AG08396 (cell line): ENCODE data around the gene PC.
A peak's percentile ranks its signal among the peaks of the same experiment; 100 is the strongest.

Experiments used
- DNase-seq: peaks from one replicate; pipeline ENCODE4 v3.0.0; 2012; ENCODE audit warnings: low spot score, mixed read lengths

PC gene

GRCh38 chr11:66907751-66908630 lies 50.2 kb downstream of the PC start:
- no peak for DNase-seq

GRCh38 chr11:66906061-66906733 lies 52.0 kb downstream of the PC start:
- DNase-seq = no peak

- no peak for DNase-seq
These were observed 52.6 kb downstream of the PC start for GRCh38 chr11:66905631-66906030.

GRCh38 chr11:66904981-66905521 lies 53.1 kb downstream of the PC start:
- DNase-seq = no peak

- DNase-seq = no peak
These were observed 53.6 kb downstream of the PC start for GRCh38 chr11:66904561-66904960.

- DNase-seq = no peak
These were observed 54.1 kb downstream of the PC start for GRCh38 chr11:66904055-66904454.

GRCh38 chr11:66902486-66903177 lies 55.6 kb downstream of the PC start:
- no peak for DNase-seq

GRCh38 chr11:66901964-66902390 lies 56.2 kb downstream of the PC start:
- DNase-seq = no peak

- DNase-seq = no peak
These were observed 64.0 kb downstream of the PC start for GRCh38 chr11:66894141-66894540.

GRCh38 chr11:66892911-66893310 lies 65.3 kb downstream of the PC start:
- no peak for DNase-seq

- DNase-seq = peak; percentile 93
These were observed 66.1 kb downstream of the PC start for GRCh38 chr11:66891851-66892660.

GRCh38 chr11:66889960-66890359 lies 68.2 kb downstream of the PC start:
- DNase-seq = no peak

- DNase-seq = no peak
These were observed 69.9 kb downstream of the PC start for GRCh38 chr11:66888282-66888681.

- no peak for DNase-seq
These were observed 70.7 kb downstream of the PC start for GRCh38 chr11:66887526-66887925.

- no peak for DNase-seq
These were observed 71.4 kb downstream of the PC start for GRCh38 chr11:66886671-66887221.

- no peak for DNase-seq
These were observed 72.2 kb downstream of the PC start for GRCh38 chr11:66885950-66886440.

GRCh38 chr11:66885469-66885868 lies 72.7 kb downstream of the PC start:
- no peak for DNase-seq

- no peak for DNase-seq
These were observed 73.7 kb downstream of the PC start for GRCh38 chr11:66884443-66884842.

- peak; percentile 57 for DNase-seq
These were observed 74.9 kb downstream of the PC start for GRCh38 chr11:66883016-66883965.

- DNase-seq = no peak
These were observed 75.6 kb downstream of the PC start for GRCh38 chr11:66882561-66883015.
